ENCODE data around the gene BCL11A.

- TF ChIP-seq CTCF (IDR thresholded peaks at IDR 0.05): no peak
- no peak for TF ChIP-seq POLR2A (IDR thresholded peaks at IDR 0.05)
Observed at GRCh38 chr2:60534892-60535684, 18.4 kb downstream of the BCL11A start.
